T-helper 1 cell (primary cell): ENCODE data around the gene SPECC1L.
"Not testable (repeated sequence)": the region's sequence is repeated elsewhere in the genome, so short reads cannot be mapped to it uniquely, and the experiment has no call there.

Source experiments
- DNase-seq, 5 donors: peaks; one replicate each; pipeline ENCODE4 v3.0.0-alpha.2; 2012 to 2020
- total RNA-seq, 4 donors: gene quantifications; one replicate each; lab custom pipeline; 2026; lab: John Stamatoyannopoulos, UW

SPECC1L gene
- 19.4 to 22.2 (median 21.2) reads per million in 4 donors for total RNA-seq

GRCh38 chr22:24270556-24271385 is at the start of gene SPECC1L:
TSS of gene SPECC1L (plus strand) at chr22:24270831. CDS start at chr22:24302232, 31,401 bp downstream.
- DNase-seq = peak; percentile 82 to 92 (median 85)

GRCh38 chr22:24224468-24224867 is 46.2 kb upstream of the SPECC1L start:
- no peak for DNase-seq

GRCh38 chr22:24225044-24225601 is 45.5 kb upstream of the SPECC1L start:
- DNase-seq = no peak

GRCh38 chr22:24225951-24226350 is 44.7 kb upstream of the SPECC1L start:
- DNase-seq = no peak

- DNase-seq = peak; percentile 26 to 55 (median 38)
Observed at GRCh38 chr22:24230911-24231656, 39.5 kb upstream of the SPECC1L start.

GRCh38 chr22:24231706-24232105 is 38.9 kb upstream of the SPECC1L start:
- DNase-seq = no peak

GRCh38 chr22:24232124-24232523 is 38.5 kb upstream of the SPECC1L start:
- no peak for DNase-seq

- DNase-seq = no peak
Observed at GRCh38 chr22:24232725-24233124, 37.9 kb upstream of the SPECC1L start.

- DNase-seq = no peak
Observed at GRCh38 chr22:24233235-24233634, 37.4 kb upstream of the SPECC1L start.

- no peak for DNase-seq
Observed at GRCh38 chr22:24233816-24234215, 36.8 kb upstream of the SPECC1L start.

GRCh38 chr22:24235315-24235714 is 35.3 kb upstream of the SPECC1L start:
- DNase-seq = no peak

GRCh38 chr22:24236656-24237055 is 34.0 kb upstream of the SPECC1L start:
- DNase-seq = no peak

- not testable (repeated sequence) for DNase-seq
Observed at GRCh38 chr22:24238101-24238694, 32.4 kb upstream of the SPECC1L start.

- DNase-seq = no peak
Observed at GRCh38 chr22:24240381-24240780, 30.2 kb upstream of the SPECC1L start.

GRCh38 chr22:24240985-24241692 is 29.5 kb upstream of the SPECC1L start:
- DNase-seq = peak in 1 of 5 donors; percentile 25

- not testable (repeated sequence) for DNase-seq
Observed at GRCh38 chr22:24243417-24243816, 27.2 kb upstream of the SPECC1L start.

- DNase-seq = no peak
Observed at GRCh38 chr22:24244144-24244787, 26.4 kb upstream of the SPECC1L start.

- DNase-seq = not testable (repeated sequence)
Observed at GRCh38 chr22:24245030-24245431, 25.6 kb upstream of the SPECC1L start, which contains the start of gene GGT5. TSS of gene GGT5 (minus strand) at chr22:24245082. CDS start at chr22:24244725, 357 bp downstream.

- not testable (repeated sequence) for DNase-seq
Observed at GRCh38 chr22:24245584-24246561, 24.8 kb upstream of the SPECC1L start.

GRCh38 chr22:24247011-24247507 is 23.6 kb upstream of the SPECC1L start:
- DNase-seq = no peak
